ENCODE data around the gene SIGLEC7. TPM values are rescaled to one million over a fixed set of nuclear protein-coding genes. Genes with fewer than 3 reads are reported as not detected.

Gene SIGLEC7
- polyA plus RNA-seq, 3 donors from 2014 or later: 108 to 213 (median 129) TPM

DNA sequence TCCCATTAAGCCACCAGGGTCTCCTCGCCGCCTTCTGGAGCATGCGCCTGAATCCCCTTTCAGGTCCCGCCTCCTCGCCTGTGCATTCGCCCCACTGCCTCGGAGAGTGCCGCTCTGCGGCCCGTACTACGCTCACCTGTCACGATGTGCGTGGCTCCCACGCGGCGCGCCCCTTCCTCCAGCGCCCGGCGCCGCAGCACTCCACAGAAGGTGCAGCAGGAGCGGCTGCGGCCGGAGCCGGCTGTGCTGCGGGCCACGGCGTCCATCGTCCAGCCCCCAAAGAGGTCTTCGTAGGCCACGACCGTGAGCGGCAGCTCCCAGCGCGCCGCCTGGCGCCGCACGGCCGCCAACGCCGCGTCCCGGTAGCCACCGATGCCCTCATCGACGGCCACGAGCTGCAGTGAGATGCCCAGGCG lies 38.2 kb upstream of the SIGLEC7 start:
- Mint-ChIP-seq H3K27ac (no peak overlapping the region), H3K4me3 (no peak overlapping the region), H3K4me1 (peaks cover 54 to 83% of the 10 kb centered on the region in 2 donors), H3K9me3 (no peaks in the 10 kb centered on the region), H3K36me3 (peaks cover 3 to 19% (median 12%) of the 10 kb centered on the region in 3 donors), H3K27me3 (ENCODE audit: low read depth in 3 of 3) (peaks cover 7 to 8% (median 8%) of the 10 kb centered on the region in 3 donors)
- no peak for DNase-seq

DNA sequence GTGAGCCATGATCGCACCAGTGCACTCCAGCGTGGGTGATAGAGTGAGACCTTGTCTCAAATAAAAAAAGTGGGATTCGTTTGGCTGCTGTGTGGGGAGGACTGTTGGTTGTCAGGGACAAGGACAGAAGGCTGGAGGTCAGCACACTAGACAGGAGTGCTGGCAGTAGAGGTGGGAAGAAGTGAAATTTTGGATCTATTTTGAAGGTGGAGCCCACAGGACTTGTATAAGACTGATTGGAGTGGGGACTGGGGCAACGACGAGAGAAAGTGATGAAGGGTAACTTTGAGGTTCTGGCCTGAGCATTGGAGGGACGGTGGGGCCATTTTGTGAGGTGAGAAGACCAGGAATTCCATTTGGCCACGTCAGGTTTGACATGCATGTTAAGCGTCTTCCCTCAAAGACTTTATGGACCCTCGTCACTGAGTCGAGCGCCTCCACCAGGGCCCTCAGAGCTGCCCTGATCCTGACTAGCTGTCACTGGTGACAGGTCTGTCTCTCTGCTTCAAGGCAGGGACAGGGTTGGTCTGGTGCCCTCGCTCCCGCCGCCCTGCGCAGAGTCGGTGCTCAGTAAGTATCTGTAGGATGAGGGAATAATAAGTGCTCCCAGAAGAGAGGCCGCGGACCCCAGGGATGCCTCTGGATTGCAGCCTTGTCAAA lies 34.6 kb upstream of the SIGLEC7 start:
- Mint-ChIP-seq H3K4me3 (peak overlapping the region; percentile 97 to 99 (median 98)), H3K27me3 (ENCODE audit: low read depth in 3 of 3) (peaks cover 7 to 10% (median 8%) of the 10 kb centered on the region in 3 donors), H3K27ac (peak overlapping the region; percentile 94 to 99 (median 98)), H3K36me3 (peaks cover 3 to 7% (median 7%) of the 10 kb centered on the region in 3 donors), H3K9me3 (no peaks in the 10 kb centered on the region), H3K4me1 (peaks cover 55 to 59% of the 10 kb centered on the region in 2 donors)
- DNase-seq: no peak

DNA sequence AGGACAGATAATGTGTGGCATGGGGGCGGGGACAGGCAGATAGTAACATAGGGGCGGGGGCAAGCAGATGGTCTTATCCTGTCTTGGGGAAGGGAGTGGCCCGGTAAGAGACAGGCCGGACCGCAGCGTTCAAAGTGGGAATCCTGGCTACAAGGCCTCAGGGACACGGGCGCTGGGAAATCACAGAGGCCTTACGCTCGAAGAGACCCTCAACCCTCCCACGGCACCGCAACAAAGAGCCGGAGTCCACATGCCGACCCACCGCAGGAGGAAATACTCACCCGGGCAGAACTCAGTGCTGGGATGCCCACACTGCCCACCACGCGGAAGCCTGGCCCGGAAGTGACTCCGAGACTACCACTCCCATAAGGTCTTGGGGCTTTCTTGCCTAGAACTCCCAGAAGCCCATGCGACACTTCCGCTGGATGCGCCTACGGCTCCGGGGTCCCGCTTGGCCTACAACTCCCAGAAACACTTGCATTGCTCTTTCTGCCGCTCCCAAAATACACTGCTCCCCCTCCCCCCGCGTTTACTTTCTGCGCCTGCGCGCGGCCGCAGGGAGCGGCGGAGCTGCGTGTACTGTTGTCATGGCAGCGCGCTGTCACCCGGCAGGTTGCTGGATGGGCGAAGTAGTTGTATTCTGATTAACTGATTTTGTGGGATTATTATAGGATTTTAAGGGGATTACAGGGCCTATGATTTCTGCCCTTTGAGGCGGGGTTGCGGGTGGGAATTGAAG lies 33.9 kb upstream of the SIGLEC7 start, which contains the start of gene CTU1:
Gene CTU1, minus strand, starts transcription at position 344 of the 739 bp plus-strand sequence. CDS start 3,840 bp downstream, outside the sequence.
- Mint-ChIP-seq H3K36me3 (peaks cover 3% of the 10 kb centered on the region in 3 donors), H3K4me1 (peaks cover 52% of the 10 kb centered on the region in 2 donors), H3K27ac (peak within 1 kb of the TSS; percentile 94 to 99 (median 98)), H3K4me3 (peak within 1 kb of the TSS; percentile 97 to 99 (median 98)), H3K27me3 (ENCODE audit: low read depth in 3 of 3) (peaks cover 7 to 10% (median 8%) of the 10 kb centered on the region in 3 donors), H3K9me3 (no peaks in the 10 kb centered on the region)
- peak; percentile 97 to 99 (median 98) for DNase-seq

DNA sequence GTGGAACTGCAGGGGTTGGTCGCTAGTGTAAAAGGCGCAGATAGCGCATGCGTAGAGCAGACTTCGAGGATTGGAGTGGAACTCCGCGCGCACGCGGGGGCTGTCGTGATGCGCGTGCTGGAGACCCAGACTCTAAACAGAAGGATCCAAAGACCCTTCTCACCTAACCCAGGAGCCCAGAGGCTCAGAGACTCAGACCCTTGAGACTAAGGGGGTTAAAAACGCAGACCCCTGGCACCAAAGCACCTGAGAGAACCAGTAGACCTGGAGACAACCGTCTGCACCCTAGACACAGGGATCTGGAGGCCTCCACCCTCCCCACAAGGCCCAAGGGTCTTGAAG lies 33.3 kb upstream of the SIGLEC7 start:
- Mint-ChIP-seq H3K27me3 (ENCODE audit: low read depth in 3 of 3) (peaks cover 7 to 10% (median 8%) of the 10 kb centered on the region in 3 donors), H3K4me3 (peak overlapping the region; percentile 97 to 99 (median 98)), H3K9me3 (no peaks in the 10 kb centered on the region), H3K4me1 (peaks cover 46 to 50% of the 10 kb centered on the region in 2 donors), H3K36me3 (peaks cover 3% of the 10 kb centered on the region in 3 donors), H3K27ac (peak overlapping the region; percentile 94 to 99 (median 98))
- no peak for DNase-seq

DNA sequence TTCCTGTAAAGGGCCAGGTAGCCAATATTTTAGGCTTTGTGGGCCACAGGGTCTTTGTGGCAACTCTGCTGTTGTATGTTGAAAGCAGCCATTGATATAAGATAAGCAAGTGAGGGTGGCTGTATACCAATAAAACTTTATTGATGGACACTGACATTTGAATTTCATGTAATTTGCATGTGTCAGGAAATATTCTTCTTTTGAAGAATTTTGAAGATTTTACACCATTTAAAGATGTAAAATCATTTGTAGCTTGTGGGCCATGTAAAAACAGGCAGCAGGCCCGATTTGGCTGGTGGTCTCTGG lies 31.5 kb upstream of the SIGLEC7 start:
- no peaks in the 10 kb centered on the region for H3K9me3 Mint-ChIP-seq
- H3K27me3 Mint-ChIP-seq (ENCODE audit: low read depth in 3 of 3): peaks cover 7 to 10% (median 10%) of the 10 kb centered on the region in 3 donors
- peaks cover 34 to 38% of the 10 kb centered on the region in 2 donors for H3K4me1 Mint-ChIP-seq
- H3K27ac Mint-ChIP-seq: peak overlapping the region in 1 of 6 donors; percentile 79
- H3K36me3 Mint-ChIP-seq: peaks cover 0 to 3% (median 0%) of the 10 kb centered on the region in 3 donors
- DNase-seq: no peak
- no peak overlapping the region for H3K4me3 Mint-ChIP-seq

DNA sequence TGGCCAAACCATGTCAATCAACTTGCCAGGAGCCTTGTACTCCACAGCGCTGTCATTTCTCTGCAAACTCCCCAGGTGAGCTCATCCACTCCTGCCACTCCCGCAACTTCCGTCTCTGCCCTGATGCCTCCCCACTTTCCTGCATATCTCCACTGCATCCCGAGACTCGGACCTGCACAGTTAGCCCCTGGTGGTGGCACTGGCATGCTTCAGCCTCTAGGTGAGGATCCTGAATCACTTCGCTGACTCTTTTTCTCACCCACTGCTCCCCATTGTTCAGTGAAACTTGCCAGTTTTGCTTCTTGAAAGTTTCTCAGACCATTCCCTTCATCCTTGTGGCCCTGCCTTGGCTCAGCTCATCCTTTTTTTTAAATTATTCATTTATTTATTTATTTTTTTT lies 30.5 kb upstream of the SIGLEC7 start:
- DNase-seq: no peak
- H3K4me1 Mint-ChIP-seq: peaks cover 24 to 31% of the 10 kb centered on the region in 2 donors
- no peaks in the 10 kb centered on the region for H3K36me3 Mint-ChIP-seq
- no peak overlapping the region for H3K27ac Mint-ChIP-seq
- H3K27me3 Mint-ChIP-seq (ENCODE audit: low read depth in 3 of 3): peaks cover 7 to 11% (median 10%) of the 10 kb centered on the region in 3 donors
- H3K9me3 Mint-ChIP-seq: no peaks in the 10 kb centered on the region
- no peak overlapping the region for H3K4me3 Mint-ChIP-seq

DNA sequence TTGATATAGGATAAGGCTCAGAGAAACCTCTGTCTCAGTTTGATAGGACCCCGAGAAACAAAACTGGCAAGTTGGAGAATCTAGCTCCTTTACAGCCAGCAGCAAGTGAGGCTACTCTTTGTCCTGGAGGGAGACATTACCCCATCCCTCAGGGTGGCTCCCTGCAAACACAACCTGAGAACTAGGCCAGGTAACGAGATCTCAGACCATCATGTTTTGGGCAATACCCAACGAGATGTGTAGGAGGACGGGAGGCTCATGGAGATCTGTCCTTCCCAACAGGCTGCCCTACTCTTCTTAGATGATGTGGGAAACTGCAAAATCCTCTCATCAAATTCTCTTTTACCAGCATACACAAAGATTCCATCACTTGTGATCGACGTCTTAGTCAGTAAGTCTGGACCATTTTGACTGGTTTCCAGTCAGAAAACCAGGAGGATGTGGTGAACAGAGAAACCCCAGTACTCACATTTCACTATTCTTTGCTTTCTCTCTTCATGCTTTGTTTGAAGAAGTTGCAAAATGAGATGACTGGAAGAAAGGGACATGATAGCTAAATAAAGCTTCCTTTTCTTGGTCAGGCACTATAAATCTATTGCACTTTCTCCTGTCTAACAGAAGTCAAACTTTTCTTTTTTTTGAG lies 27.9 kb upstream of the SIGLEC7 start:
- peak overlapping the region; percentile 28 to 88 (median 76) for H3K27ac Mint-ChIP-seq
- H3K4me1 Mint-ChIP-seq: peaks cover 9 to 12% of the 10 kb centered on the region in 2 donors
- peak in 1 of 3 donors; percentile 46 for DNase-seq
- H3K9me3 Mint-ChIP-seq: no peaks in the 10 kb centered on the region
- peaks cover 0 to 4% (median 2%) of the 10 kb centered on the region in 3 donors for H3K27me3 Mint-ChIP-seq (ENCODE audit: low read depth in 3 of 3)
- peak overlapping the region in 4 of 5 donors; percentile 54 to 66 (median 59) for H3K4me3 Mint-ChIP-seq
- H3K36me3 Mint-ChIP-seq: no peaks in the 10 kb centered on the region

DNA sequence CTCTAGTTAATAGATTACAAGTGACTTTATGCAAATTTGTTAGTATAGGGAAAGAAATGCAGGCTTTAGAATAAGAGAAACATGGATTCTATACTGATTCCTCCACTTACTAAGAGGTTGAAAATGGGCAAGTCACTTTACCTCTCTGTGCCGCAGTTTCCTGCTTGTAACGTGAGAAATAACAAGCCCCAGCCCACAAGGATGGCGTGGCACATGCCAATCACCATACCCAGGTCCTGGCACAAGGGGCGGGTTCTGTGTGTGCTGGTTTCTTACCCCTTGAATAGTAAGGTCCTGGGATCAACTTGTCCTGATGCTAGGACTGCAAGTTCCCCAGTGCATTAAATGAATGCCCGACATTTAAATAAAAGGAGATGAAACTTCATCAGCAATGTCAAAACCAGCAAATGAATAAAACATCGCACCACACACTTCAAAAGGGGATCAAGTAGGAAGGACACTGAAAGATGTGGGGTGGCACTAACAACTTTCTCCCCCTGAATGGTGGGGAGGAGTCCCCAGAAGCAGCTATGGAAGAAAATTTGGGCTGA lies 25.3 kb upstream of the SIGLEC7 start:
- Mint-ChIP-seq H3K27me3 (ENCODE audit: low read depth in 3 of 3) (peaks cover 0 to 4% (median 0%) of the 10 kb centered on the region in 3 donors), H3K36me3 (no peaks in the 10 kb centered on the region), H3K4me3 (peak overlapping the region; percentile 40 to 77 (median 66)), H3K27ac (peak overlapping the region; percentile 68 to 91 (median 82)), H3K9me3 (no peaks in the 10 kb centered on the region), H3K4me1 (peaks cover 22 to 30% of the 10 kb centered on the region in 2 donors)
- peak in 1 of 3 donors; percentile 62 for DNase-seq

DNA sequence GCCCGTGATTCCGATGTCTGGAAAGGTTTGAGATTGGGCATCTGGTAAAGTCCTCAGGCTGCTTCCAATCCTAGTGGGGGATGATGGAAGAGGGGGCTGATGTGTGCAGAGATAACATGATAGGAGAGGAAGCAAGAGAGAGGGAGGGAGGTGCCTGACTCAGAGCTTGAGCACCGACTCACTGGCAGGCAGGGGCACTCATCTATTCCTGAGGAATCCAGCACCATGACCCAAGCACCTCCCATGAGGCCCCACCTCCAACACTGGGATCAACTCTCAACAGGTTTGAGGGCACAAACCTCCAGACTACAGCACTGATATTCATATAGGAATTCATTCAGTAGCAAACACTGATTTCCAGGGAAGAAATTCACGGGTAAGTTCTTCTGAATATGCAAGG lies 23.0 kb upstream of the SIGLEC7 start:
- Mint-ChIP-seq H3K4me1 (peaks cover 45 to 53% of the 10 kb centered on the region in 2 donors), H3K36me3 (no peaks in the 10 kb centered on the region), H3K27me3 (ENCODE audit: low read depth in 3 of 3) (peaks cover 5 to 12% (median 9%) of the 10 kb centered on the region in 3 donors), H3K4me3 (peak overlapping the region in 1 of 5 donors; percentile 59), H3K27ac (peak overlapping the region in 4 of 6 donors; percentile 53 to 64 (median 63)), H3K9me3 (no peaks in the 10 kb centered on the region)
- no peak for DNase-seq

DNA sequence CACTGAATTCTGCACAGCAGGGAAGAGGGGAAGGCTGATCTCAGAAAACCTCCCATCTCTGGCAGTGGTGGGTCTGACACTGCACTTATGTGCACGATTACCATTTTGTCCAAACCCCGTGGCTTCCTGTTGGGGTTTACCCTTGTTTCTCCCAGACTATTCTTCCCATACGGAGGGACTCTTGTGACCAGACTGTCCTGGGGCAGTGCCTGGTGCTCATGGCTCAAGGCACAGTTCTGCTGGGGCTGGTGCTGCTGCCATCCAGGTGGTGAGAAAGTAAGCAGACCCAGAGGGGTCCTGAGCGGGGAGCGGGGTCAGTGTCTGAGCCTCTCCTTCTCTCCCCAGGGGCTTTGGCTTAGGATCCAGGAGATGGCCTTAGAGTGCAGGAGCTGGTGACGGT lies 22.5 kb upstream of the SIGLEC7 start:
- H3K36me3 Mint-ChIP-seq: no peaks in the 10 kb centered on the region
- H3K9me3 Mint-ChIP-seq: no peaks in the 10 kb centered on the region
- no peak for DNase-seq
- H3K4me1 Mint-ChIP-seq: peaks cover 50 to 58% of the 10 kb centered on the region in 2 donors
- peak overlapping the region in 1 of 5 donors; percentile 7 for H3K4me3 Mint-ChIP-seq
- H3K27me3 Mint-ChIP-seq (ENCODE audit: low read depth in 3 of 3): peaks cover 5 to 10% (median 9%) of the 10 kb centered on the region in 3 donors
- H3K27ac Mint-ChIP-seq: peak overlapping the region in 4 of 6 donors; percentile 10 to 77 (median 58)

DNA sequence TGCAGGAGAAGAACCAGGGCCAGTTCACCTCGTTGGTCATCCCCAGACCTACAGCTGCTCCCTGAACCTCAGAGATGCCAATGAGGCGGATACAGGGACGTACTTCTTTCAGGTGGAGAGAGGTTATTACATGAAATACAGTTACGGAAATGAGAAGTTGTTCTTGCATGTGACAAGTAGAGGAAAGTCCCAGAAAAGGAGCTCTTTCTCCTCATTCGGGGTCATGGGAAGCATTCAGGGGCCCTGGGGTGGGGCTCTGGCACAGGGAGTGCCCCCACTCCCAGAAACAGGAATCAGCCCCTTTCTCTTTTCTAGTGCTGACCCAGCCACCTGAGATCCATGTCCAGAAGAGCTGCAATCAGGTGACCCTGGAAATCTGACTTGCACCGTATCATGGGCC lies 21.9 kb upstream of the SIGLEC7 start:
- H3K27ac Mint-ChIP-seq: peak overlapping the region in 4 of 6 donors; percentile 23 to 84 (median 80)
- H3K4me3 Mint-ChIP-seq: peak overlapping the region in 2 of 5 donors; percentile 12 to 30
- peaks cover 55 to 63% of the 10 kb centered on the region in 2 donors for H3K4me1 Mint-ChIP-seq
- H3K36me3 Mint-ChIP-seq: no peaks in the 10 kb centered on the region
- H3K27me3 Mint-ChIP-seq (ENCODE audit: low read depth in 3 of 3): peaks cover 5 to 10% (median 9%) of the 10 kb centered on the region in 3 donors
- no peaks in the 10 kb centered on the region for H3K9me3 Mint-ChIP-seq
- no peak for DNase-seq

DNA sequence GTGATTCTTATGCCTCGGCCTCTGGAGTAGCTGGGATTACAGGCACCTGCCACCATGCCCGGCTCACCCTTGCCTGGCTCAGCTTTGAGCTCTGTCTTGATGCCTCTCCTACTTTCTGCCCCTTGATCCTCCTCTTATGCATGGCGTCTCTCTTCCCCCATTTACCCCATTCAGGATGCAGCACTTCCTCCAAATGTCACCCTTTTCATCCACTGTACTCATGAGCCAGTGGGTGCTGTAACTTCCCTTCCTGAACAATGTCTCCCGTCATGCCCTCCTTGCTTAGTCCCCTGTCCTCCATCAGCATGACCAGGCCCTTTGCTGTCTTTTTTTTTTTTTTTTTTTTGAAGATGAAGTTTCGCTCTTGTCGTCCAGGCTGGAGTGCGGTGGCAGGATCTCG lies 20.8 kb upstream of the SIGLEC7 start:
- H3K27me3 Mint-ChIP-seq (ENCODE audit: low read depth in 3 of 3): peaks cover 5 to 9% (median 9%) of the 10 kb centered on the region in 3 donors
- H3K4me1 Mint-ChIP-seq: peaks cover 64 to 70% of the 10 kb centered on the region in 2 donors
- H3K27ac Mint-ChIP-seq: peak overlapping the region; percentile 70 to 97 (median 92)
- DNase-seq: no peak
- no peaks in the 10 kb centered on the region for H3K9me3 Mint-ChIP-seq
- H3K36me3 Mint-ChIP-seq: peaks cover 0 to 1% (median 0%) of the 10 kb centered on the region in 3 donors
- H3K4me3 Mint-ChIP-seq: peak overlapping the region; percentile 22 to 89 (median 58)

All from immature natural killer cell (primary cell).